Measurements from ENCODE around the gene ADAM17.

GRCh38 chr2:9548506-9548905 lies 7.1 kb downstream of the ADAM17 start:
- TF ChIP-seq POLR2AphosphoS5 (IDR thresholded peaks at IDR 0.05; ENCODE audit: low read depth, low read length): no peak
- TF ChIP-seq, protein P1, sequence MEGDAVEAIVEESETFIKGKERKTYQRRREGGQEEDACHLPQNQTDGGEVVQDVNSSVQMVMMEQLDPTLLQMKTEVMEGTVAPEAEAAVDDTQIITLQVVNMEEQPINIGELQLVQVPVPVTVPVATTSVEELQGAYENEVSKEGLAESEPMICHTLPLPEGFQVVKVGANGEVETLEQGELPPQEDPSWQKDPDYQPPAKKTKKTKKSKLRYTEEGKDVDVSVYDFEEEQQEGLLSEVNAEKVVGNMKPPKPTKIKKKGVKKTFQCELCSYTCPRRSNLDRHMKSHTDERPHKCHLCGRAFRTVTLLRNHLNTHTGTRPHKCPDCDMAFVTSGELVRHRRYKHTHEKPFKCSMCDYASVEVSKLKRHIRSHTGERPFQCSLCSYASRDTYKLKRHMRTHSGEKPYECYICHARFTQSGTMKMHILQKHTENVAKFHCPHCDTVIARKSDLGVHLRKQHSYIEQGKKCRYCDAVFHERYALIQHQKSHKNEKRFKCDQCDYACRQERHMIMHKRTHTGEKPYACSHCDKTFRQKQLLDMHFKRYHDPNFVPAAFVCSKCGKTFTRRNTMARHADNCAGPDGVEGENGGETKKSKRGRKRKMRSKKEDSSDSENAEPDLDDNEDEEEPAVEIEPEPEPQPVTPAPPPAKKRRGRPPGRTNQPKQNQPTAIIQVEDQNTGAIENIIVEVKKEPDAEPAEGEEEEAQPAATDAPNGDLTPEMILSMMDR (IDR thresholded peaks at IDR 0.05): no peak
- TF ChIP-seq, protein P2, sequence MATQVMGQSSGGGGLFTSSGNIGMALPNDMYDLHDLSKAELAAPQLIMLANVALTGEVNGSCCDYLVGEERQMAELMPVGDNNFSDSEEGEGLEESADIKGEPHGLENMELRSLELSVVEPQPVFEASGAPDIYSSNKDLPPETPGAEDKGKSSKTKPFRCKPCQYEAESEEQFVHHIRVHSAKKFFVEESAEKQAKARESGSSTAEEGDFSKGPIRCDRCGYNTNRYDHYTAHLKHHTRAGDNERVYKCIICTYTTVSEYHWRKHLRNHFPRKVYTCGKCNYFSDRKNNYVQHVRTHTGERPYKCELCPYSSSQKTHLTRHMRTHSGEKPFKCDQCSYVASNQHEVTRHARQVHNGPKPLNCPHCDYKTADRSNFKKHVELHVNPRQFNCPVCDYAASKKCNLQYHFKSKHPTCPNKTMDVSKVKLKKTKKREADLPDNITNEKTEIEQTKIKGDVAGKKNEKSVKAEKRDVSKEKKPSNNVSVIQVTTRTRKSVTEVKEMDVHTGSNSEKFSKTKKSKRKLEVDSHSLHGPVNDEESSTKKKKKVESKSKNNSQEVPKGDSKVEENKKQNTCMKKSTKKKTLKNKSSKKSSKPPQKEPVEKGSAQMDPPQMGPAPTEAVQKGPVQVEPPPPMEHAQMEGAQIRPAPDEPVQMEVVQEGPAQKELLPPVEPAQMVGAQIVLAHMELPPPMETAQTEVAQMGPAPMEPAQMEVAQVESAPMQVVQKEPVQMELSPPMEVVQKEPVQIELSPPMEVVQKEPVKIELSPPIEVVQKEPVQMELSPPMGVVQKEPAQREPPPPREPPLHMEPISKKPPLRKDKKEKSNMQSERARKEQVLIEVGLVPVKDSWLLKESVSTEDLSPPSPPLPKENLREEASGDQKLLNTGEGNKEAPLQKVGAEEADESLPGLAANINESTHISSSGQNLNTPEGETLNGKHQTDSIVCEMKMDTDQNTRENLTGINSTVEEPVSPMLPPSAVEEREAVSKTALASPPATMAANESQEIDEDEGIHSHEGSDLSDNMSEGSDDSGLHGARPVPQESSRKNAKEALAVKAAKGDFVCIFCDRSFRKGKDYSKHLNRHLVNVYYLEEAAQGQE (IDR thresholded peaks at IDR 0.05; ENCODE audit: insufficient read depth in 1 of 2, low read depth in 2 of 2, low read length in 1 of 2): no peak

All from Panc1 (cell line).